DND-41 (cell line): ENCODE measurements around the gene NUAK2.

Experiments used
- EZH2 ChIP-seq: IDR thresholded peaks from 3 replicates; pipeline ENCODE4 v1.6.1; 2012; ENCODE audit warnings: borderline replicate concordance, low read depth, mild to moderate bottlenecking, moderate library complexity, low read length, inconsistent platforms; ENCODE audit not compliant: severe bottlenecking
- TF ChIP-seq, protein P1 (sequence below): IDR thresholded peaks from 2 replicates; pipeline ENCODE4 v1.5.1; 2012; ENCODE audit warnings: borderline replicate concordance, low read length, moderate library complexity, mild to moderate bottlenecking; ENCODE audit not compliant: poor library complexity, severe bottlenecking; ENCODE audit errors: extremely low read depth

DNA sequence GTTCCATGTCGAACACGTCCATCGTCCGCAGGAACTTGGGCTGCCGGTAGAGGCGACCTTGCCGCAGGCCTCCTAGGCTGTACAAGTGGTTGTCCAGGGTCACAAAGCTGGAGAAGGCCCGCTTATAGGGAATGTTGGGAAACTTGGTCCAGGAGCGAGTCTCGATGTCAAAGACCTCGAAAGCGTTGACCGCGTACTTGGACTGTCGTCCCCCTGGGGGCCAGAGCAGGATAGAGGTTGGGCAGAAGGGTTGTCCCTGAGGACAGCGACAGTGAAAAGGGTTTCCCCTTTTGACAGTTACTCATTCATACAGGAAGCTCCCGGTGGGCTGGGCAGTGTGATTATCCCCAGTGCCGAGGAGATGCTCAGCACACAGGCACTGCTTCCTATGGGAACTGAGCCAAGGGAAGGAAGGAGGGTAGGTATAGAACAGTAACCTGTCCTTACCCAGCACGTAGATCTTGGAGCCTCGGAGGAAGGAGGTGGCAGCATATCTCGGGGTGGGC lies 17.7 kb upstream of the NUAK2 start:
- TF ChIP-seq, protein P1, sequence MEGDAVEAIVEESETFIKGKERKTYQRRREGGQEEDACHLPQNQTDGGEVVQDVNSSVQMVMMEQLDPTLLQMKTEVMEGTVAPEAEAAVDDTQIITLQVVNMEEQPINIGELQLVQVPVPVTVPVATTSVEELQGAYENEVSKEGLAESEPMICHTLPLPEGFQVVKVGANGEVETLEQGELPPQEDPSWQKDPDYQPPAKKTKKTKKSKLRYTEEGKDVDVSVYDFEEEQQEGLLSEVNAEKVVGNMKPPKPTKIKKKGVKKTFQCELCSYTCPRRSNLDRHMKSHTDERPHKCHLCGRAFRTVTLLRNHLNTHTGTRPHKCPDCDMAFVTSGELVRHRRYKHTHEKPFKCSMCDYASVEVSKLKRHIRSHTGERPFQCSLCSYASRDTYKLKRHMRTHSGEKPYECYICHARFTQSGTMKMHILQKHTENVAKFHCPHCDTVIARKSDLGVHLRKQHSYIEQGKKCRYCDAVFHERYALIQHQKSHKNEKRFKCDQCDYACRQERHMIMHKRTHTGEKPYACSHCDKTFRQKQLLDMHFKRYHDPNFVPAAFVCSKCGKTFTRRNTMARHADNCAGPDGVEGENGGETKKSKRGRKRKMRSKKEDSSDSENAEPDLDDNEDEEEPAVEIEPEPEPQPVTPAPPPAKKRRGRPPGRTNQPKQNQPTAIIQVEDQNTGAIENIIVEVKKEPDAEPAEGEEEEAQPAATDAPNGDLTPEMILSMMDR: no peak
- no peak for TF ChIP-seq EZH2
